Gastroesophageal sphincter (tissue), 3 donors: ENCODE results near the gene KCNT1.

Source experiments
- POLR2A ChIP-seq, 2 donors: fragments of 450-650 bp; IDR thresholded peaks; one replicate each; pipeline ENCODE4 v1.6.1; 2017; ENCODE audit warnings: antibody characterized with exemption in 2 of 2, mild to moderate bottlenecking in 2 of 2, moderate library complexity in 1 of 2
- POLR2AphosphoS5 ChIP-seq: sonication (generic); formaldehyde crosslinking; IDR thresholded peaks from one replicate; pipeline ENCODE4 v1.6.1; 2017; ENCODE audit warnings: antibody characterized with exemption
- TF ChIP-seq, protein P1 (sequence below), 4 experiments: fragments of 200-600 bp in 2 of 4; fragments of 450-650 bp in 2 of 4; sonication (generic) in 1 of 4; IDR thresholded peaks; one replicate each; pipeline ENCODE4 v1.5.1; 2017 to 2019; ENCODE audit warnings: antibody characterized with exemption in 4 of 4, mild to moderate bottlenecking in 2 of 4, moderate library complexity in 2 of 4

- TF ChIP-seq, protein P1, sequence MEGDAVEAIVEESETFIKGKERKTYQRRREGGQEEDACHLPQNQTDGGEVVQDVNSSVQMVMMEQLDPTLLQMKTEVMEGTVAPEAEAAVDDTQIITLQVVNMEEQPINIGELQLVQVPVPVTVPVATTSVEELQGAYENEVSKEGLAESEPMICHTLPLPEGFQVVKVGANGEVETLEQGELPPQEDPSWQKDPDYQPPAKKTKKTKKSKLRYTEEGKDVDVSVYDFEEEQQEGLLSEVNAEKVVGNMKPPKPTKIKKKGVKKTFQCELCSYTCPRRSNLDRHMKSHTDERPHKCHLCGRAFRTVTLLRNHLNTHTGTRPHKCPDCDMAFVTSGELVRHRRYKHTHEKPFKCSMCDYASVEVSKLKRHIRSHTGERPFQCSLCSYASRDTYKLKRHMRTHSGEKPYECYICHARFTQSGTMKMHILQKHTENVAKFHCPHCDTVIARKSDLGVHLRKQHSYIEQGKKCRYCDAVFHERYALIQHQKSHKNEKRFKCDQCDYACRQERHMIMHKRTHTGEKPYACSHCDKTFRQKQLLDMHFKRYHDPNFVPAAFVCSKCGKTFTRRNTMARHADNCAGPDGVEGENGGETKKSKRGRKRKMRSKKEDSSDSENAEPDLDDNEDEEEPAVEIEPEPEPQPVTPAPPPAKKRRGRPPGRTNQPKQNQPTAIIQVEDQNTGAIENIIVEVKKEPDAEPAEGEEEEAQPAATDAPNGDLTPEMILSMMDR (IDR thresholded peaks at IDR 0.05), result no peak
- TF ChIP-seq POLR2A (IDR thresholded peaks at IDR 0.05) (no peak), POLR2AphosphoS5 (no peak)
Observed at GRCh38 chr9:135833864-135834263, 131.9 kb downstream of the KCNT1 start.
